ENCODE data around the gene PHACTR4.
"Not testable (repeated sequence)": the region's sequence is repeated elsewhere in the genome, so short reads cannot be mapped to it uniquely, and the experiment has no call there.

The PHACTR4 gene

DNA sequence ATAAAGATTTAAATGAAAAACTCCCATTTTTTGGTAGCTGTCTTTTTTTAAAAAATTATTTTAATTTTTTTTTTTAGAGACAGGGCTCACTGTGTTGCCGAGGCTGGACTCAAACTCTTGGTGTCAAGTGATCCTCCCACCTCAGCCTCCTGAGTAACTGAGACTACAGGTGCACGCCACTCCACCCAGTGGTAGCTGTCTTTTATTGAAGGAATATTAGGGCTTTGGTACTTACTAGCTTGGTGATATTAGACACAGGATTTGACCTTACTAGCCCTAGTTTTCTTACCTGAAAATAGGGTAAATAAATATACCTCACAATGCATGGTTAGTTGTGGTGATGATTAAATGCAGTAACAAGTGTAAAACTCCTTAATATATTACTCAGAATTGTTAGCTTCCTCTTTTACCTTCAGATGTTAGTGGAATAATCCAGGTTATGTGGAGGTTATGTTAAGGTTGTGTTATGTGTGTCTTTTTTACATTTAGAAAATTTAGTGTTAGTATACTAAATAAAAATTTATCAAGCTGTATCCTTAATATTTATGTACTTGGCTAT is 66.8 kb downstream of the PHACTR4 start:
- no peak for DNase-seq (ENCODE audit: low read depth in 2 of 2)

DNA sequence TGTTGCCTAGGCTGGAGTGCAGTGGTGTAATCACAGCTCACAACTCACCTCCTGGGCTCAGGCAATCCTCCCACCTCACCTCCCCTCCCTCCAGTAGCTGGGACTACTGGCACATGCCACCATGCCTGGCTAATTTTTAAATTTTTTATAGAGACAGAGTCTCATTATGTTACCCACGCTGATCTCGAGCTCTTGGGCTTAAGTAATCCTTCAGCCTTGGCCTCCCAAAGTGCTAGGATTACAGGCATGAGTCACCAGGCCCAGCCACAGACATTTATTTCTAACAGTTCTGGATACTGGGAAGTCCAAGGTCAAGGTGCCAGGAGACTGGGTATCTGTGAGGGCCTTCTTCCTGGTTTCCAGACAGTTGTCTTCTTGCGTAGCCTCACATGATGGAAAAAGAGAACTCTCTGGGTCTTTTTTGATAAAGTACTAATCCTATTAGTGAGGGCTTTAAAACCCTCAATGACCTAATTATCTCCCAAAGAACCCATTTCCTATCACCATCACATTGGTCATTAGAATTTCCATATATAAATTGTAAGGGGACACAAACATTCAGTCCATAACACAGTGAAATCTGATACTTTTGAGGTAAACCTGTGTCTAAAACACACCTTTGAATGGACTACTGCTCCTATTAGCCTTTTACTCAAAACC is 67.9 kb downstream of the PHACTR4 start:
- DNase-seq (ENCODE audit: low read depth in 2 of 2), result no peak

DNA sequence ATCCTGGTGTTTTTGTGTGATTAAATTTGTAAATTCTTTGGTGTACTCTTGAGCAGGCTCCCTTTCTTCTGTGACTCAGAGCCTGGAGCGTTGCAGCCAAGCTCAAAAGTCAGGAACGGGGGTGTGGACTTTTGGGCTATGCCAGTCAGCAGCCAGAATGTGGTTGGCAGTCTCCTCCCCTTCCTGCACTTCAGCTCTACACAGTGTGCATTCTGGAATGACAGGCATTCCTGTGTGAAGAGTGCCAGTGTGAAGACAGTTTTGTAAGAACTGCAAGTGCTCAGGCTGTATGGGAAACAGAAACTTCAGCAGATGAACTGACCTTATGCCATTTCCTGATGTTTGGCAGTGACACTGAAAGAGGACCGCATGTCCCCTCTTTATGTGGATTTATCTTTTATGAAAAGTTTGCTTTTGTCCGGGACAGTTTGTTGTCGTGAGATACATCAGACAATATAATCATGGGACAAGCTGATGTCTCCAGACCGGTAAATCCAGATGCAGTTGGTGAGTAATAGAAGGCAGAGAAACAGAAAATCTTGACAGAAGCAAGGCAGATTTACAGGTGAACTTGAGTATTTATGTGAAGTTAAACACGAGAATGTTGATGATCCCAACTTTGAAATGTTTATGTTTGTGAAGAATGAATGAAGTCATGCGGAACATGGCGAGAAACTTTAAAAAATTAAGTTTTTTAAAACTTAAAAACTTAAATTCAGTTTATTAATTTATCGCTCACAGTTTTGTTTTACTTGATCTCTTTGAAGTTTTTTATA is 68.6 kb downstream of the PHACTR4 start:
- DNase-seq (ENCODE audit: low read depth in 2 of 2), result no peak

DNA sequence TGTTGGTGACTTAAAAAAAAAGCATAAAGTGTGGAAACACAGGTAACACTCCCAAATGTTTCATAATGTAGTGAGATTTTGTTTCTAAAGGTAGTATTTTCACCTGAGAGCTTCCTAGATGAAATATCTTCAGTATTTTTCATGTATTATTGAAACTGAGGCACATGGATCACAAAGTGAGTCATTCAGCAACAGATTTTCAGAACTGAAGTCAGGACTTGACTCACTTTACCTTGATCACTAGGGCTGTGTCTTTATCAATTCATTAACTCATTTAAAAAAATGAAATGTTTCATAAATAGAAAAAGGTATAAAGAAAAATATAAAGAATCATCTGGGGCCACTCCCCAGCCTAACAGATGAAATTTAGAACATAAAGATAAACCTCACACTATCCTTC is 69.8 kb downstream of the PHACTR4 start:
- DNase-seq (ENCODE audit: low read depth in 2 of 2), result no peak

DNA sequence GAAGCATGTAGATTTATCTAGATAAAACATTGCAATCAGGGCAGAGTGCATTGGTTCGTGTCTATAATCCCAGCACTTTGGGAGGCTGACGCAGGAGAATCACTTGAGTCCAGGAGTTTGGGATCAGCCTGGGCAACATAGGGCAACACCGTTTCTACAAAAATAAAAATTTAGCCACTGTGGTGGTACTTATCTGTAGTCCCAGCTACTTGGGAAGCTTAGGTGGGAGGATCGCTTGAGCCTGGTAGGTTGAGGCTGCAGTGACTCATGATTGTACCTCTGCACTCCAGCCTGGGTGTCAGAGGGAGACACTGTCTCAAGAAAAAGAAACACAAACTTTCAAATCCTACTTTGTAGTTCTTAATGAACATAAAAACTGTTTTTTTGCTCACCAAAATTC is 72.1 kb downstream of the PHACTR4 start:
- DNase-seq (ENCODE audit: low read depth in 2 of 2), result no peak

DNA sequence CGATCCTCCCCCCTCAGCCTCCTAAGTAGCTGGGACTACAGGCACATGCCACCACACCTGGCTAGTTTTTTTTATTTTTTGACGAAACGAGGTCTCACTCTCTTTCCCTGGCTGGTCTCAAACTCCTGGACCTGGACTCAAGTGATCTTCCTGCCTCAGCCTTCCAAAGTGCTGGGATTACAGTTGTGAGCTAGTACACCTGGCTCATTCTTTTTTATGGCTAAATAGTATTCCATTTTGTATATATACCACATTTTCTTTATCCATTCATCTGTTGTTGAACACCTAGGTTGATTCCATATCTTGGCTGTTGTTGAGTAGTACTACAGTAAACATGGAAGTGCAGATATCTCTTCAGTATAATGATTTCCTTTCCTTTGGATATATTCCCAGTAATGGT is 74.0 kb downstream of the PHACTR4 start:
- no peak for DNase-seq (ENCODE audit: low read depth in 2 of 2)

DNA sequence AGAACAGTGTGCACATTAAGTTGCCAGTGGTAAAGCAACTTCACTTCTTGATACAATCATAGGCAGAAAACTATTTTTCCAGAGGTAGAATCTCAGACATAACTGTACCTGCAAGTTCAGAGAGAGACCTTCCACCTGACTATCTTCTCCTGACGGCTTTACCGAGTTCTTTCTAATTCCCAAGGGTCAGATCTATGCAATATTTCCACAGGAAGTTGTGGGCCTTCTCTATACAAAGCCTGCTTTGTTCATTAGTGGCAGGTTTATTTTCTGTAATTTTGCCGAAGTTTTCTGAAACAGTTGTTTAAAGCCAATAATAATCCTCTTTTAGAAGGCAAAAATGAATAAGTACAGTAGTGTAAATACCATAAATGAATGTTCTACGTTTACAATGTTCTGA is 78.1 kb downstream of the PHACTR4 start:
- no peak for DNase-seq (ENCODE audit: low read depth in 2 of 2)

DNA sequence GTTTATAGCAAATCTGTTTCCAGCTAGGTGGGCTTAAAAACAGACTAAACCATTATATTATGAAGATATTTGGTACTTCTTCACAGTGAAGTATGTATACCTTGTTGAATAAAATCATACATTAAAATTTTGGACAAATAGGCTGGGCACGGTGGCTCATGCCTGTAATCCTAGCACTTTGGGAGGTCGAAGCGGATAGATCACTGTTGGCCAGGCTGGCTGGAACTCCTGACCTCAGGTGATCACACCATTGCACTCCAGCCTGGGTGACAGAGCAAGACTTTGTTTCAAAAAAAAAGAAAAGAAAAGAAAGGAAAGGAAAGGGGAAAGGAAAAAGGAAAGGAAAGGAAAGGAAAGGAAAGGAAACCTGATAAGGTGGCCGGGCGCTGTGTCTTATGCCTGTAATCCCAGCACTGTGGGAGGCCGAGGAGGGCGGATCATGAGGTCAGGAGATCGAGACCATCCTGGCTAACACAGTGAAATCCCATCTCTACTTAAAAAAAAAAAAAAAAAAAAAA is 78.6 kb downstream of the PHACTR4 start:
- not testable (repeated sequence) for DNase-seq (ENCODE audit: low read depth in 2 of 2)

DNA sequence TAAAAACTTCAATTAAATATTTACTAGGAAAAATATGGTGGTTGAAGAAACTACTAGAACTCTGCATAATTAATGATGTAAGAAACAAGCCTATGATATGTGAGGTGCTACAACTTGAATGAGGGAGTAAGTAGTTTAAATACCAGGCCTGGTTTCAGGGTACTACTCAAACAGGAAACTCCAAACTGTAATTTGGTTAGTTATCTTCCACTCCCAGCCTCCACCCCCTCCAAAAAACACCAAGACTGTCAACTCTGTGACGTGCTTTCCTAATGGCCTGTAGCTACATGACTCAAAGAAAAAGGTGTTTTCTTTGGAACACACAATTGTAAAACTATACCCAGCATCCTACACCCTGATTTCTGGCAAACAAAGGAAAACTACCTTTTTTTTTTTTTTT is 80.4 kb downstream of the PHACTR4 start:
- no peak for DNase-seq (ENCODE audit: low read depth in 2 of 2)

DNA sequence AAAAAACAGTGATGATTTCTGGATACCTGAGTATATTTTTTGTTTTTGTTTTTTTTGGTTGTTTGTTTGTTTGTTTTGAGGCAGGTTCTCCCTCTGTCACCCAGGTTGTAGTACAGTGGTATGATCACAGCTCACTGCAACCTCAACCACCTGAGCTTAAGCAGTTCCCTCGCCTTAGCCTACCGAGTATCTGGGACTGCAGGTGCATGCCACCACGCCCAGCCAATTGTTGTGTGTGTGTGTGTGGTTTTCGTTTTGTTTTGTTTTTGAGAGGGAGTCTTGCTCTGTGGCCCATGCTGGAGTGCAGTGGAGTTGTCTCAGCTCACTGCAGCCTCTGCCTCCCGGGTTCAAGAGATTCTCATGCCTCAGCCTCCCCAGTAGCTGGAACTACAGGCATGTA is 81.0 kb downstream of the PHACTR4 start:
- DNase-seq (ENCODE audit: low read depth in 2 of 2), result no peak

DNA sequence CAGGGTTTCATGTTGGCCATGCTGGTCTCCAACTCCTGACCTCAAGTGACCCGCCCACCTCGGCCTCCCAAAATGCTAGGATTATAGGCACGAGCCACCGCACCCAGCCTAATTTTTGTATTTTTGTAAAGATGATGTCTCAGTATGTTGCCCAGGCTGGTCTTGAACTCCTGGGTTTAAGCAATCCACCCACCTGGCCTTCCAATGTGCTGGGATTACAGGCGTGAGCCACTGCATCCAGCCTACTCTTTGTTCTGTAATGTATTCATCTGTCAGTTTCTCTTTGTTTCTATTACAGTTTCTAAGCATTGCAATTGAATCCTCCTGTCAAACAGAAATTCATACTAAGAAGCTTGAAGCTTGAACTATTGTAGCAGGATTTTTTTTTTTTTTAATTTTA is 81.5 kb downstream of the PHACTR4 start:
- no peak for DNase-seq (ENCODE audit: low read depth in 2 of 2)

DNA sequence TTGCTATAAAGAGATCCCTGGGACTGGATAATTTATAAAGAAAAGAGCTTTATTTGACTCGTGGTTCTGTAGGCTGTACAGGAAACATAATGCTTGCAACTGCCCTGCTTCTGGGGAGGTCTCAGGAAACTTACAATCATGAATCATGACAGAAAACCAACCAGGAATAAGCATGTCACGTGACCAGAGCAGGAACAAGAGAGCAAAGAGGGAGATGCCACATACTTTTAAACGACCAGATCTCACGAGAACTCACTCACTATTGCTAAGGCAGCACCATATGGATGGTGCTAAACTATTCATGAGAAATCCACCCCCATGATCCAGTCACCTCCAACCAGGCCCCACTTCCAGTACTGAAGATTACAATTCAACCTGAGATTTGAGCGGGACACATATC is 86.5 kb downstream of the PHACTR4 start:
- no peak for DNase-seq (ENCODE audit: low read depth in 2 of 2)

DNA sequence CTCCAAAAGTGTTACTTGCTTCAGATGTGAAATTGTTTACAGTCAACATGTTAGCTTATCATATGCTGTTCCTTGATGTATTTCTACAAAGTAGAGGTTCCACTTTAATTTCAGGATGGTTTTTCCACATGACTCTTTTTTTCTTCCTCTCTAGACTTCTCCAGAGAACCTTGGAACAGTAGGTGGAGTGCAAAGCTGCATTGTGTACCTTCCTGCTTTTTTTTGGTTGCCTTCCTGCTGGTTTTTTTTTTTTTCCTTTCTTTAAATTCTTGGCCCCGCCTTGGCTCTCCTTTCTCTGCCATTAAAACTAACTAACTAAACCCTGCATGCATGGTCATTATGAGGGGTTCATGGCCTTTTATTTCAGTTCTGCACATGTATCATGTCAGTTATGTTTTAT is 88.1 kb downstream of the PHACTR4 start:
- DNase-seq (ENCODE audit: low read depth in 2 of 2), result no peak

DNA sequence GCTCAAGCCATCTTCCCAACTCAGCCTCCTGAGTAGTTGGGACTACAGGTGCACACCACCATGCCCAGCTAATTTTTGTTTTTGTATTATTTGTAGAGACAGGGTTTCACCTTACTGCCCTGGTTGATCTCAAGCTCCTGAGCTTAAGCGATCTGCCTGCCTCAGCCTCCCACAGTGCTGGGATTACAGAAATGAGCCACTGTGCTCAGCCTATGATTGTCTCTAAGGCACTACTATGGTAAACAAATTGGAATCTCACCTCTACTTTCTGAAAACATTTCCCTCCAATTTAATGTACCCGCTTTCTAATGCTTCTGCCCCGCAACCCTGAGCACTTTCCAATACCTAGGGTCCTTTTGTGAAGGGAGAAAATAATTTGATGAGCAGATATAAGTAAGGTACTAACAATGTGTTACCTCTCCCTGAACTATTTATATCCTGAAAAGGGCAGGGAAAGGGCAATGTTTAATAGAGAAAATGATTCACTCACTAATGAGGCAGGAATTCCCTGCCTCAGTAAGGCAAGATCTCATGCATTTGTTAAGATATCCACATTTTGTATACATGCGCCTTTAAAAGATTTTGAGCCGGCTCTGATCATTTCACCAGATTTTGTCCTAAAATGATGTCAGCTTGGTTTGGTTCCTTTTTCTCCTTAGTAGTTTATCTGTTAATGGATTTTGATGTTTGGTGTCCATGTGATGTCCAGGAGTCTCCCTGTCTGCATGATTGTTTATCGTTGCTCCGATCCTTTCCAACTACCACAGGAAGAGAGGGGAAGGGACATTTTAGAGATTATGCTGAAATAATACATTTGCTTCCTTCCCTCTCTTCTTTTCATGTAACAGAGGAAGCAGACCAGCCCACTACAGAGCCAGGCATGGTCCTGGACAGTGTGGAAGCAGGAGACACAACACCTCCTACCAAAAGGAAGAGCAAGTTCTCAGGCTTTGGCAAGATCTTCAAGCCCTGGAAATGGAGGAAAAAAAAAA is 89.0 kb downstream of the PHACTR4 start:
- no peak for DNase-seq (ENCODE audit: low read depth in 2 of 2)

DNA sequence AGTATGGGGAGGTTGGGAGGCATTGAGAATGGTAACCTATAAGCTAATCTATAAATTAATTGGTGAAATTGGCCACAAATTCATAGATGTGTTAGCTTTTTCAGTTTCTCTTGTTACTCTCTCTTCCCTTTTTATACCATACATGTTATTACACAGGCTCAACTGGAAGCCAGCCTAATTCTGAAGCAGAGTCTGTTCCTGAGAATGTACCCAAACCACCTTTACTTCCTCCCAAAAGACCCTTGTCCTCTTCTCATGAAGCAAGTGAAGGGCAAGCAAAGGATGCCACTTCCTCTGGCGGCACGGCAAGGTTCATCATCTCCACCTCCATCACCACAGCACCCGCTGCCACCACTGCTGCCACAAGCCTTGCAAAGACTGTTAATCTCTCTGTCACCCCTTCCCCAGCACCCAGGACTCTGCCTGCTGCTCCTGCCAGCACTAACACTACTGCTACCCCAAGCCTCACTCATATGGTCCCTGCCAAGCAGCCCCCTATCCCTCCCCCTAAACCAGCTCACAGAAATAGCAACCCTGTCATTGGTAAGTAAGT is 96.8 kb downstream of the PHACTR4 start:
- no peak for DNase-seq (ENCODE audit: low read depth in 2 of 2)

DNA sequence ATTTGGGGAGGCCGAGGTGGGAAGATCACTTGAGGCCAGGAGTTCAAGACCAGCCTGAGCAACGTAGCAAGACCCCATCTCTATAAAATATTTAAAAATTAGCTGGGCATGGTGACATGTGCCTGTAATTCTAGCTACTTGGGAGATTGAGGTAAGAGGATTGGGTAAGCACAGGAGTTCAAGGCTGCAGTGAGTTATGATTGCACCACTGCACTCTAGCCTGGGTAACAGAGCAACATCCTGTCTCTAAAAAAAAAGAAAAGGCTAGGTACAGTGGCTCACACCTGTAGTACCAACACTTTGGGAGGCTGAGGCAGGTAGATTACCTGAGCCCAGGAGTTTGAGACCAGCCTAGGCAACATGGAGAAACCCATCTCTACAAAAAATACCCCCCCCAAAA is 100.6 kb downstream of the PHACTR4 start:
- DNase-seq (ENCODE audit: low read depth in 2 of 2), result no peak

DNA sequence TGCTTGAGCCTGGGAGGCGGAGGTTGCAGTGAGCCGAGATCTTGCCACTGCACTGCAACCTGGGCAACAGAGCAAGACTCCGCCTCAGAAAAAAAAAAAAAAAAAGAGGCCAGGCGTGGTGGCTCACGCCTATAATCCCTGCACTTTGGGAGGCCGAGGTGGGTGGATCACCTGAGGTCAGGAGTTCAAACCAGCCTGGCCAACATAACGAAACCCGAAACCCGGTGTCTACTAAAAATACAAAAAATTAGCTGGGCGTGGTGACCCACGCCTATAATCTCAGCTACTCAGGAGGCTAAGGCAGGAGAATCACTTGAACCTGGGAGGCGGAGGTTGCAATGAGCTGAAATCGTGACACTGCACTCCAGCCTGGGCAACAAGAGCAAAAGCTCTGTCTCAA is 110.0 kb downstream of the PHACTR4 start:
- DNase-seq (ENCODE audit: low read depth in 2 of 2), result not testable (repeated sequence)

DNA sequence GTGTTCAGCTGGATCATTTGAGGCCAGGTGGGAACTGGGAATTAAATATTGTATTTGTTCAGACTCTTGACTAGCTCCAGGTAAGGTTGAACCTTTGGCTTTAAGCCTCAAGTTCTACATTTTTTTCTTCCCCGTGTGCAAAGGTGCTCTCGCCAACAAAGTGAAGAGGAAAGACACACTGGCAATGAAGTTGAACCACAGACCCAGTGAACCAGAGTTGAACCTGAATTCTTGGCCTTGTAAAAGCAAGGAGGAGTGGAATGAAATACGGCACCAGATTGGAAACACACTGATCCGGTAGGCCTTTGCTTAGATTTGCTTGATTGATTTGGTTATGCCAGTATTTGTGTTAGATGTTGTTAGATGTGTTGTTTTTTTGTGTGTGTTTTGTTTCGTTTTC is 110.8 kb downstream of the PHACTR4 start:
- DNase-seq (ENCODE audit: low read depth in 2 of 2), result no peak

DNA sequence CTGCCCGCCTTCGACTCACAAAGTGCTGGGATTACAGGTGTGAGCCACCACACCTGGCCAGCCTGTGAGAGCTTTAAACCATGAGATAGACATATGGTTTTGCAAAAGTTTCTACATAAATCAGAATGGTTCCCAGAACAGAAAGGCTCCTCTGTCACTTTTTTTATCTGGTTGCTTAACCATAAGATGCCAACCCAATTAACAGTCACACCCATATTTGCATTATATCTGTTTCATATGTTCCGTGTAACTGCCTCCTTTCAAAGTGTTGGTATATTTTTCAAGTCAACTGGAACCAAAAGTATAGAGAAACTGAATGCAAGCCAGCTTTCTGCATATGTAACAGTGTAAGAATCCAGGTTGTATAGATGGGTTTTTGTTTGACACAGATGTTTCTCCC is 112.6 kb downstream of the PHACTR4 start:
- DNase-seq (ENCODE audit: low read depth in 2 of 2), result no peak

DNA sequence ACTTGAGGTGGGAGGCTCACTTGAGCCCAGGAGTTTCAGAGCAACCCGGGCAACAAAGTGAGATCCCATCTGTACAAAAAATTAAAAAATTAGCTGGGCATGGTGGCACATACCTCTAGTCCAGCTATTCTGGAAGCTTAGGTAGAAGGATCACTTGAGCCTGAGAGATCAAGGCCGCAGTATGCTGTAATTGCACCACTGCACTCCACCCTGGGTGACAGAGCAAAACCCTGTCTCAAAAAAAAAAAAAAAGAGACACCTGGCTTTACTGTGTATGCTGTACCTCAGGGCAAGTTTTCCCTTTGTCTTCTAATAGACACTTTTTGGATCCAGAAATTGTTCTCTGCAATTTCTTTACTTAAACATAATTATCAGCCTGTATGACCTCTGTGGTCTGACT is 113.2 kb downstream of the PHACTR4 start:
- no peak for DNase-seq (ENCODE audit: low read depth in 2 of 2)

DNA sequence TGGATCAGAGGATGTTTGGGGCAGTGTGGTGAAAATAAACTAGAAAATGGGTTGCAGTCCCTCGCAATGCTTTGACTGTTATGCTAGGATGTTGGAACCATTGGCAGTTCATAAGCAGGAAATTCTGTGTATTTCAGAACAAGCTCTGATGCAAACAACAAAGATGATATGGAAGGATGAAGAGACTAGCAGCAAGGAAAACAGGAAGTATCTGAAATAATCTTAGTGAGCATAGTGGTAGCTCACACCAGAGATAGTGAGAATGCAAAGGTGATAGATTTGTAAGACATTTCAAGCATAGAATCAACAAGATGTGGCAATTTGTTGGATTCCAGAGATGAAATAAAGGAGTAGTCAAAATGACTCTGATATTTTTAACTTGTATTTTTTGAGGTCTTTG is 125.2 kb downstream of the PHACTR4 start:
- DNase-seq (ENCODE audit: low read depth in 2 of 2), result no peak

DNA sequence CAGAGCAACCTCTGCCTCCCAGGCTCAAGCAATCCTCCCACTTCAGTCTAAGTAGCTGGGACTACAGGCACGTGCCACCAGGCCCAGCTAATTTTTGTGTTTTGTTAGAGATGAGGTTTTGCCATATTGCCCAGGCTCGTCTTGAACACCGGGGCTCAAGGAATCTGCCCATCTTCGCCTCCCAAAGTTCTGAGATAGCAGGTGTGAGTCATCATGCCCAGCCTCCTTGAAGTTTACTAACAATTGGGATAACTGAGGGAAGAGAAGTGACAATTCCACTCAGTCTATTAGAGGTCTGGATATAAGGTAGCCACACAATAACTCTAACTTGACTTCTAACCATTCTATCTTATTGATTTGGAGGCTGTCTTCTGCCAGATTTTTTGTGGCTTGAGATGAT is 130.0 kb downstream of the PHACTR4 start:
- no peak for DNase-seq (ENCODE audit: low read depth in 2 of 2)
